MCF 10A (cell line): ENCODE results near the gene RBL1. TPM values are rescaled to one million over a fixed set of nuclear protein-coding genes. Genes with fewer than 3 reads are reported as not detected.

ENCODE experiments used
- BruUV-seq: library from RNA; stranded (reverse); fragments of 400-500 nt; replicated peaks from 2 replicates; lab custom pipeline; 2021; lab: Mats Ljungman, UMichigan
- CTCF ChIA-PET: fragments of 300-600 bp; sonication (Branson Sonifier 250); formaldehyde crosslinking; extraction: SDS; loops from one replicate; lab custom pipeline; 2021; ENCODE audit warnings: antibody characterized with exemption, inconsistent platforms; lab: Yijun Ruan, JAX
- POLR2A ChIA-PET: fragments of 300-600, 350-650 bp; sonication (Branson Sonifier 250); formaldehyde crosslinking; extraction: SDS; loops from one replicate; lab custom pipeline; 2020; ENCODE audit warnings: antibody characterized with exemption, inconsistent platforms; lab: Yijun Ruan, JAX
- DNase-seq: peaks from one replicate; pipeline ENCODE4 v3.0.0-alpha.2; 2018; ENCODE audit not compliant: unreplicated experiment
- H3K27ac Mint-ChIP-seq: one replicate; pipeline ENCODE4 v1.8.0; 2022; ENCODE audit warnings: mild to moderate bottlenecking, low read depth, mixed read lengths; ENCODE audit not compliant: unreplicated experiment
- H3K27me3 Mint-ChIP-seq: one replicate; pipeline ENCODE4 v1.8.0; 2022; ENCODE audit warnings: mixed read lengths; ENCODE audit not compliant: insufficient read depth, unreplicated experiment
- H3K36me3 Mint-ChIP-seq: one replicate; pipeline ENCODE4 v1.8.0; 2022; ENCODE audit warnings: mild to moderate bottlenecking, moderate library complexity, mixed read lengths; ENCODE audit not compliant: insufficient read depth, unreplicated experiment
- H3K4me1 Mint-ChIP-seq: one replicate; pipeline ENCODE4 v1.8.0; 2022; ENCODE audit warnings: mixed read lengths; ENCODE audit not compliant: insufficient read depth, unreplicated experiment
- H3K4me3 Mint-ChIP-seq: one replicate; pipeline ENCODE4 v1.8.0; 2022; ENCODE audit warnings: mild to moderate bottlenecking, moderate library complexity, mixed read lengths; ENCODE audit not compliant: unreplicated experiment
- H3K9me3 Mint-ChIP-seq: one replicate; pipeline ENCODE4 v1.8.0; 2022; ENCODE audit warnings: mixed read lengths; ENCODE audit not compliant: unreplicated experiment
- CTCF ChIP-seq: fragments of 200-600 bp; IDR thresholded peaks from one replicate; pipeline ENCODE4 v1.8.0; 2022; ENCODE audit warnings: antibody characterized with exemption, mild to moderate bottlenecking; ENCODE audit not compliant: unreplicated experiment
- intact Hi-C: fragments of 100-400 bp; cut with micrococcal nuclease; formaldehyde crosslinking; loops from 2 replicates; pipeline ENCODE4 v1.14.1; 2022
- total RNA-seq: library from RNA; stranded (reverse); gene quantifications from 2 replicates; pipeline ENCODE4 v1.2.3, GENCODE V29; 2022

Gene RBL1
- total RNA-seq, 1 experiment from 2014 or later = 9.2 TPM

GRCh38 chr20:37096415-37097041 is 731 bp upstream of the RBL1 start:
- no peak for TF ChIP-seq CTCF
- intact Hi-C loops = no loop called here
- peak overlapping the region; percentile 87 for H3K27ac Mint-ChIP-seq
- peaks cover 16% of the 10 kb centered on the region for H3K4me1 Mint-ChIP-seq
- BruUV-seq = no TSS peak
- DNase-seq = no peak
- peak overlapping the region; percentile 89 for H3K4me3 Mint-ChIP-seq
- H3K9me3 Mint-ChIP-seq = no peaks in the 10 kb centered on the region
- H3K36me3 Mint-ChIP-seq = peaks cover 13% of the 10 kb centered on the region
- ChIA-PET CTCF (interaction anchor here (0.6 to 2.6 kb wide), 7 partner anchors 14 to 112 kb away, joined by 3 to 13 read pairs (median 6); partner anchors contain the start of genes MROH8 and RPN2), POLR2A (interaction anchor here (0.9 to 2.4 kb wide), 6 partner anchors 10 to 82 kb away, joined by 3 to 33 read pairs (median 8); partner anchors contain the start of genes MROH8 and RPN2)
- no peaks in the 10 kb centered on the region for H3K27me3 Mint-ChIP-seq

- H3K9me3 Mint-ChIP-seq = no peaks in the 10 kb centered on the region
- BruUV-seq = no TSS peak
- POLR2A ChIA-PET = interaction anchor here (0.8 to 2.4 kb wide), 9 partner anchors 8 to 195 kb away, joined by 3 to 33 read pairs (median 5); partner anchors contain the start of genes MROH8 and RPN2
- peak overlapping the region; percentile 89 for H3K4me3 Mint-ChIP-seq
- peaks cover 13% of the 10 kb centered on the region for H3K36me3 Mint-ChIP-seq
- H3K27ac Mint-ChIP-seq = peak overlapping the region; percentile 75
- intact Hi-C loops = no loop called here
- H3K27me3 Mint-ChIP-seq = no peaks in the 10 kb centered on the region
- H3K4me1 Mint-ChIP-seq = peaks cover 19% of the 10 kb centered on the region
- peak; percentile 22 for DNase-seq
- no peak for TF ChIP-seq CTCF
- CTCF ChIA-PET = interaction anchor here (0.5 to 2.6 kb wide), 6 partner anchors 14 to 814 kb away, joined by 3 to 13 read pairs (median 5); partner anchors contain the start of genes MROH8 and RPN2
Observed at GRCh38 chr20:37095108-37095598, 644 bp downstream of the RBL1 start.

- peak; percentile 31 for DNase-seq
Observed at GRCh38 chr20:37090407-37090806, 5.4 kb downstream of the RBL1 start.

More at GRCh38 chr20:37090407-37090806, 5.4 kb downstream of the RBL1 start:
- no peak for TF ChIP-seq CTCF
- Mint-ChIP-seq H3K4me1 (peaks cover 16% of the 10 kb centered on the region), H3K27ac (no peak overlapping the region), H3K4me3 (no peak overlapping the region), H3K27me3 (no peaks in the 10 kb centered on the region), H3K36me3 (peaks cover 28% of the 10 kb centered on the region), H3K9me3 (no peaks in the 10 kb centered on the region)
- intact Hi-C loops = loop anchor here (1.0 kb wide), 1 partner anchor 25 kb away; no protein-coding TSS in a partner anchor
- ChIA-PET CTCF (interaction anchor here (0.7 kb wide), 1 partner anchor 61 kb away, joined by 4 read pairs; no protein-coding TSS in a partner anchor), POLR2A (no interaction called here)
- BruUV-seq = no TSS peak
